Kidney (tissue), 11 donors: ENCODE results near the gene PGA5. TPM values are rescaled to one million over a fixed set of nuclear protein-coding genes. Genes with fewer than 3 reads are reported as not detected.
"Not testable (repeated sequence)": the region's sequence is repeated elsewhere in the genome, so short reads cannot be mapped to it uniquely, and the experiment has no call there.

ENCODE experiments used
- DNase-seq, 5 donors: peaks; one replicate each; pipeline ENCODE4 v3.0.0-alpha.2; 2013 to 2020
- FAIRE-seq: peaks from 2 replicates; lab custom pipeline; 2012; peaks lifted over from hg19 to GRCh38; lab: Jason Lieb, UNC
- H3K27ac ChIP-seq, 2 donors: one replicate each; pipeline ENCODE4 v1.7.0; 2013; ENCODE audit warnings: low read depth in 2 of 2, low read length in 2 of 2, inconsistent platforms in 1 of 2
- H3K27me3 ChIP-seq: one replicate; pipeline ENCODE4 v1.7.1; 2013; ENCODE audit warnings: low read length, inconsistent platforms; ENCODE audit not compliant: control insufficient read depth, insufficient read depth
- H3K36me3 ChIP-seq, 3 donors: one replicate each; pipeline versions ENCODE4 v1.7.0 to v1.7.1; 2013; ENCODE audit warnings: low read length in 3 of 3, control low read depth in 1 of 3, inconsistent platforms in 1 of 3; ENCODE audit not compliant: insufficient read depth in 3 of 3, control insufficient read depth in 2 of 3
- H3K4me1 ChIP-seq, 3 donors: one replicate each; pipeline versions ENCODE4 v1.7.0 to v1.7.1; 2013; ENCODE audit warnings: low read length in 3 of 3, inconsistent platforms in 1 of 3, low read depth in 1 of 3; ENCODE audit not compliant: control insufficient read depth in 2 of 3, insufficient read depth in 2 of 3
- H3K4me3 ChIP-seq, 3 donors: one replicate each; pipeline versions ENCODE4 v1.7.0 to v1.8.1; 2013; ENCODE audit warnings: low read length in 3 of 3, control low read depth in 1 of 3, inconsistent platforms in 1 of 3
- H3K9ac ChIP-seq, 3 donors: one replicate each; pipeline versions ENCODE4 v1.7.0 to v1.7.1; 2013; ENCODE audit warnings: low read length in 3 of 3, control low read depth in 1 of 3, inconsistent platforms in 1 of 3
- H3K9me3 ChIP-seq, 3 donors: one replicate each; pipeline versions ENCODE4 v1.7.0 to v1.7.1; 2013; ENCODE audit warnings: low read length in 3 of 3, control low read depth in 1 of 3, inconsistent platforms in 1 of 3; ENCODE audit not compliant: control insufficient read depth in 2 of 3, insufficient read depth in 1 of 3
- intact Hi-C: fragments of 100-400 bp; cut with DNase I; formaldehyde crosslinking; loops from one replicate; pipeline ENCODE4 v1.11.1; 2022
- polyA plus RNA-seq: library from polyadenylated mRNA; stranded (reverse); fragments of 350-450 nt; fragmentation: Illumina TruSeq; extraction: RNeasy Lipid Tissue Mini Kit (QIAGEN cat#74804); gene quantifications from one replicate; pipeline ENCODE4 v1.2.3, GENCODE V29; 2014; ENCODE audit warnings: low read depth, low replicate concordance; ENCODE audit not compliant: insufficient read depth
- total RNA-seq: library from RNA; stranded (reverse); fragmentation: NEBNext Ultra II Directional; extraction: Animal tissue kit (Norgen Biotek cat#: 25700); gene quantifications from one replicate; pipeline ENCODE4 v1.2.1, GENCODE V29; 2021
- donor health status: control.
- donor health status: control.
- donor health status: DM: yes; HTN: yes; CAD: no.
- donor health status: Normal renal cell carcinoma (clear cell type).

The PGA5 gene
- total and polyA plus RNA-seq, 2 donors from 2014 or later = 0.35 TPM; not detected in 1

GRCh38 chr11:61231033-61231432, 9.9 kb upstream of the PGA5 start:
- H3K36me3 ChIP-seq, intact Hi-C loops, DNase-seq, H3K9me3 ChIP-seq, H3K4me3 ChIP-seq, H3K9ac ChIP-seq, H3K27me3 ChIP-seq, H3K27ac ChIP-seq, H3K4me1 ChIP-seq, FAIRE-seq: not testable (repeated sequence)

- H3K4me1 ChIP-seq, DNase-seq, H3K4me3 ChIP-seq, H3K9ac ChIP-seq, H3K9me3 ChIP-seq, FAIRE-seq, H3K36me3 ChIP-seq, intact Hi-C loops, H3K27ac ChIP-seq, H3K27me3 ChIP-seq: not testable (repeated sequence)
These were observed 9.4 kb upstream of the PGA5 start for GRCh38 chr11:61231585-61231984.

GRCh38 chr11:61232548-61233145, 8.3 kb upstream of the PGA5 start:
- H3K4me3 ChIP-seq, DNase-seq, H3K4me1 ChIP-seq, H3K9me3 ChIP-seq, H3K27me3 ChIP-seq, H3K9ac ChIP-seq, H3K27ac ChIP-seq, intact Hi-C loops, FAIRE-seq, H3K36me3 ChIP-seq: not testable (repeated sequence)

GRCh38 chr11:61237130-61237529, 3.8 kb upstream of the PGA5 start:
- H3K27ac ChIP-seq, FAIRE-seq, H3K9me3 ChIP-seq, H3K9ac ChIP-seq, H3K4me3 ChIP-seq, intact Hi-C loops, DNase-seq, H3K27me3 ChIP-seq, H3K4me1 ChIP-seq, H3K36me3 ChIP-seq: not testable (repeated sequence)

- H3K27me3 ChIP-seq, intact Hi-C loops, H3K9me3 ChIP-seq, FAIRE-seq, H3K9ac ChIP-seq, H3K4me3 ChIP-seq, DNase-seq, H3K36me3 ChIP-seq, H3K27ac ChIP-seq, H3K4me1 ChIP-seq: not testable (repeated sequence)
These were observed 687 bp upstream of the PGA5 start for GRCh38 chr11:61240288-61240687.

- H3K9ac ChIP-seq, DNase-seq, H3K9me3 ChIP-seq, H3K4me1 ChIP-seq, H3K4me3 ChIP-seq, intact Hi-C loops, H3K36me3 ChIP-seq, FAIRE-seq, H3K27ac ChIP-seq, H3K27me3 ChIP-seq: not testable (repeated sequence)
These were observed 551 bp downstream of the PGA5 start for GRCh38 chr11:61241526-61241925.

- H3K9ac ChIP-seq, H3K4me1 ChIP-seq, FAIRE-seq, H3K27ac ChIP-seq, H3K4me3 ChIP-seq, H3K9me3 ChIP-seq, DNase-seq, intact Hi-C loops, H3K27me3 ChIP-seq, H3K36me3 ChIP-seq: not testable (repeated sequence)
These were observed 4.4 kb downstream of the PGA5 start for GRCh38 chr11:61245284-61245964.

GRCh38 chr11:61248071-61248470, 7.1 kb downstream of the PGA5 start:
- H3K9me3 ChIP-seq, H3K4me1 ChIP-seq, H3K27ac ChIP-seq, H3K4me3 ChIP-seq, DNase-seq, intact Hi-C loops, H3K36me3 ChIP-seq, H3K27me3 ChIP-seq, FAIRE-seq, H3K9ac ChIP-seq: not testable (repeated sequence)
